Nephron progenitor cell (in vitro differentiated cells): ENCODE measurements around the gene ACOX3.
A peak's percentile ranks its signal among the peaks of the same experiment; 100 is the strongest.

Source experiments
- DNase-seq: peaks from one replicate; pipeline ENCODE4 v3.0.0; 2021
- H3K27ac Mint-ChIP-seq: 2 replicates; pipeline ENCODE4 v1.8.0; 2021; ENCODE audit warnings: mild to moderate bottlenecking, moderate library complexity, mixed read lengths
- H3K27me3 Mint-ChIP-seq: 2 replicates; pipeline ENCODE4 v1.8.0; 2021; ENCODE audit warnings: mild to moderate bottlenecking, low read depth, mixed read lengths; ENCODE audit not compliant: poor library complexity
- H3K36me3 Mint-ChIP-seq: 2 replicates; pipeline ENCODE4 v1.8.0; 2021; ENCODE audit warnings: low read depth, mixed read lengths
- H3K4me1 Mint-ChIP-seq: 2 replicates; pipeline ENCODE4 v1.8.0; 2021; ENCODE audit warnings: mixed read lengths
- H3K4me3 Mint-ChIP-seq: 2 replicates; pipeline ENCODE4 v1.8.0; 2021; ENCODE audit warnings: mild to moderate bottlenecking, moderate library complexity, mixed read lengths
- H3K9me3 Mint-ChIP-seq: 2 replicates; pipeline ENCODE4 v1.8.0; 2021; ENCODE audit warnings: mild to moderate bottlenecking, moderate library complexity, mixed read lengths
- CTCF ChIP-seq: fragments of 200-600 bp; sonication (generic); IDR thresholded peaks from 2 replicates; pipeline ENCODE4 v1.5.0; 2021; ENCODE audit warnings: antibody characterized with exemption

The ACOX3 gene

GRCh38 chr4:8385611-8386010, 54.9 kb downstream of the ACOX3 start:
- no peak for DNase-seq
- Mint-ChIP-seq H3K27me3 (peaks cover 2% of the 10 kb centered on the region), H3K4me3 (no peak overlapping the region), H3K36me3 (peaks cover 16% of the 10 kb centered on the region), H3K4me1 (peaks cover 38% of the 10 kb centered on the region), H3K27ac (peak overlapping the region; percentile 34), H3K9me3 (no peaks in the 10 kb centered on the region)
- no peak for TF ChIP-seq CTCF

- no peak for TF ChIP-seq CTCF
- Mint-ChIP-seq H3K36me3 (peaks cover 16% of the 10 kb centered on the region), H3K4me3 (no peak overlapping the region), H3K4me1 (peaks cover 38% of the 10 kb centered on the region), H3K27me3 (peaks cover 2% of the 10 kb centered on the region), H3K9me3 (no peaks in the 10 kb centered on the region), H3K27ac (peak overlapping the region; percentile 58)
- DNase-seq: no peak
These were observed 55.4 kb downstream of the ACOX3 start for GRCh38 chr4:8385106-8385505.

GRCh38 chr4:8384397-8385060, 56.0 kb downstream of the ACOX3 start:
- no peak for DNase-seq
- Mint-ChIP-seq H3K4me3 (no peak overlapping the region), H3K9me3 (no peaks in the 10 kb centered on the region), H3K27ac (peak overlapping the region; percentile 84), H3K4me1 (peaks cover 38% of the 10 kb centered on the region), H3K36me3 (peaks cover 16% of the 10 kb centered on the region), H3K27me3 (peaks cover 2% of the 10 kb centered on the region)
- TF ChIP-seq CTCF: no peak

- Mint-ChIP-seq H3K27ac (peak overlapping the region; percentile 84), H3K9me3 (no peaks in the 10 kb centered on the region), H3K4me3 (no peak overlapping the region), H3K27me3 (peaks cover 2% of the 10 kb centered on the region), H3K4me1 (peaks cover 38% of the 10 kb centered on the region), H3K36me3 (peaks cover 16% of the 10 kb centered on the region)
- no peak for DNase-seq
- TF ChIP-seq CTCF: no peak
These were observed 56.9 kb downstream of the ACOX3 start for GRCh38 chr4:8383451-8384160.

GRCh38 chr4:8383016-8383415, 57.5 kb downstream of the ACOX3 start:
- Mint-ChIP-seq H3K27me3 (peaks cover 2% of the 10 kb centered on the region), H3K27ac (no peak overlapping the region), H3K36me3 (peaks cover 16% of the 10 kb centered on the region), H3K4me1 (peaks cover 38% of the 10 kb centered on the region), H3K4me3 (no peak overlapping the region), H3K9me3 (no peaks in the 10 kb centered on the region)
- no peak for DNase-seq
- no peak for TF ChIP-seq CTCF
